HepG2 (cell line): ENCODE results near the gene MAP6D1.

Experiments used
- CBX5 ChIP-seq: sonication (generic); formaldehyde crosslinking; IDR thresholded peaks from 2 replicates; pipeline ENCODE4 v1.4.0; 2020; ENCODE audit warnings: missing genetic modification reagents, borderline replicate concordance
- CTCF ChIP-seq: sonication (generic); formaldehyde crosslinking; IDR thresholded peaks from 2 replicates; pipeline ENCODE4 v1.5.0; 2020; ENCODE audit warnings: mild to moderate bottlenecking, missing genetic modification reagents, moderate library complexity
- EEA1 ChIP-seq: sonication (generic); formaldehyde crosslinking; IDR thresholded peaks from 2 replicates; pipeline ENCODE4 v1.5.1; 2020; ENCODE audit warnings: mild to moderate bottlenecking, missing genetic modification reagents, borderline replicate concordance
- SMC3 ChIP-seq: IDR thresholded peaks from 2 replicates; pipeline ENCODE4 v1.6.1; 2011; ENCODE audit warnings: low read length, improper control_type of control experiment
- TRIM24 ChIP-seq: sonication (generic); formaldehyde crosslinking; IDR thresholded peaks from 2 replicates; pipeline ENCODE4 v1.8.0; 2022; ENCODE audit warnings: mild to moderate bottlenecking, missing genetic modification reagents
- ZFP91 ChIP-seq: sonication (generic); formaldehyde crosslinking; IDR thresholded peaks from 2 replicates; pipeline ENCODE4 v1.9.0; 2022; ENCODE audit warnings: missing genetic modification reagents, mild to moderate bottlenecking, borderline replicate concordance

GRCh38 chr3:183815951-183816475, 9.4 kb downstream of the MAP6D1 start:
- TF ChIP-seq SMC3 (no peak), ZFP91 (CRISPR knock-in tag) (no peak), TRIM24 (CRISPR knock-in tag) (no peak), CTCF (CRISPR knock-in tag) (no peak), CBX5 (CRISPR knock-in tag) (no peak), EEA1 (CRISPR knock-in tag) (no peak)
